T-helper 1 cell treated with Interleukin-12 subunit alpha and Interleukin-12 subunit beta and Interleukin-4 antibody, amounts not matched to agents 30 μg/mL and 1 μg/mL, for 36 hours (primary cell): ENCODE measurements around the gene POPDC2.
A peak's percentile ranks its signal among the peaks of the same experiment; 100 is the strongest.

Experiments
- H3K27ac Mint-ChIP-seq: one replicate; pipeline ENCODE4 v1.8.0; 2021; ENCODE audit warnings: mild to moderate bottlenecking, mixed read lengths
- H3K27me3 Mint-ChIP-seq: one replicate; pipeline ENCODE4 v1.8.0; 2021; ENCODE audit warnings: low read depth, mixed read lengths
- H3K36me3 Mint-ChIP-seq: one replicate; pipeline ENCODE4 v1.8.0; 2021; ENCODE audit warnings: low read depth, mixed read lengths
- H3K4me1 Mint-ChIP-seq: one replicate; pipeline ENCODE4 v1.8.0; 2021; ENCODE audit warnings: low read depth, mixed read lengths
- H3K4me3 Mint-ChIP-seq: one replicate; pipeline ENCODE4 v1.8.0; 2021; ENCODE audit warnings: mild to moderate bottlenecking, moderate library complexity, mixed read lengths
- H3K9me3 Mint-ChIP-seq: one replicate; pipeline ENCODE4 v1.8.0; 2021; ENCODE audit warnings: mixed read lengths

POPDC2 gene

GRCh38 chr3:119637679-119638477, 22.5 kb downstream of the POPDC2 start:
- Mint-ChIP-seq H3K9me3 (peaks cover 7% of the 10 kb centered on the region), H3K27me3 (no peaks in the 10 kb centered on the region), H3K4me1 (peaks cover 27% of the 10 kb centered on the region), H3K27ac (peak overlapping the region; percentile 85), H3K4me3 (peak overlapping the region; percentile 27), H3K36me3 (peaks cover 11% of the 10 kb centered on the region)

GRCh38 chr3:119636891-119637611, 23.3 kb downstream of the POPDC2 start:
- Mint-ChIP-seq H3K27ac (no peak overlapping the region), H3K4me3 (no peak overlapping the region), H3K4me1 (peaks cover 27% of the 10 kb centered on the region), H3K36me3 (peaks cover 11% of the 10 kb centered on the region), H3K27me3 (no peaks in the 10 kb centered on the region), H3K9me3 (peaks cover 7% of the 10 kb centered on the region)

GRCh38 chr3:119636249-119636648, 24.1 kb downstream of the POPDC2 start:
- Mint-ChIP-seq H3K9me3 (peaks cover 7% of the 10 kb centered on the region), H3K4me1 (peaks cover 27% of the 10 kb centered on the region), H3K27me3 (no peaks in the 10 kb centered on the region), H3K4me3 (no peak overlapping the region), H3K27ac (no peak overlapping the region), H3K36me3 (peaks cover 11% of the 10 kb centered on the region)

GRCh38 chr3:119635719-119636118, 24.7 kb downstream of the POPDC2 start:
- H3K4me3 Mint-ChIP-seq: no peak overlapping the region
- no peaks in the 10 kb centered on the region for H3K27me3 Mint-ChIP-seq
- peaks cover 7% of the 10 kb centered on the region for H3K9me3 Mint-ChIP-seq
- H3K4me1 Mint-ChIP-seq: peaks cover 27% of the 10 kb centered on the region
- no peak overlapping the region for H3K27ac Mint-ChIP-seq
- H3K36me3 Mint-ChIP-seq: peaks cover 8% of the 10 kb centered on the region

- H3K4me1 Mint-ChIP-seq: peaks cover 21% of the 10 kb centered on the region
- H3K4me3 Mint-ChIP-seq: no peak overlapping the region
- H3K9me3 Mint-ChIP-seq: no peaks in the 10 kb centered on the region
- no peaks in the 10 kb centered on the region for H3K36me3 Mint-ChIP-seq
- no peak overlapping the region for H3K27ac Mint-ChIP-seq
- H3K27me3 Mint-ChIP-seq: no peaks in the 10 kb centered on the region
These were observed 27.6 kb downstream of the POPDC2 start for GRCh38 chr3:119632829-119633228.

- H3K36me3 Mint-ChIP-seq: no peaks in the 10 kb centered on the region
- peaks cover 3% of the 10 kb centered on the region for H3K27me3 Mint-ChIP-seq
- no peak overlapping the region for H3K4me3 Mint-ChIP-seq
- H3K9me3 Mint-ChIP-seq: no peaks in the 10 kb centered on the region
- no peak overlapping the region for H3K27ac Mint-ChIP-seq
- peaks cover 23% of the 10 kb centered on the region for H3K4me1 Mint-ChIP-seq
These were observed 28.2 kb downstream of the POPDC2 start for GRCh38 chr3:119632216-119632615.

- Mint-ChIP-seq H3K9me3 (no peaks in the 10 kb centered on the region), H3K36me3 (no peaks in the 10 kb centered on the region), H3K27ac (no peak overlapping the region), H3K27me3 (peaks cover 3% of the 10 kb centered on the region), H3K4me3 (no peak overlapping the region), H3K4me1 (peaks cover 21% of the 10 kb centered on the region)
These were observed 28.9 kb downstream of the POPDC2 start for GRCh38 chr3:119631516-119631915.

- peaks cover 3% of the 10 kb centered on the region for H3K27me3 Mint-ChIP-seq
- H3K9me3 Mint-ChIP-seq: no peaks in the 10 kb centered on the region
- no peaks in the 10 kb centered on the region for H3K36me3 Mint-ChIP-seq
- H3K27ac Mint-ChIP-seq: no peak overlapping the region
- no peak overlapping the region for H3K4me3 Mint-ChIP-seq
- H3K4me1 Mint-ChIP-seq: peaks cover 22% of the 10 kb centered on the region
These were observed 29.5 kb downstream of the POPDC2 start for GRCh38 chr3:119630880-119631329.

- Mint-ChIP-seq H3K4me3 (no peak overlapping the region), H3K4me1 (peaks cover 22% of the 10 kb centered on the region), H3K36me3 (no peaks in the 10 kb centered on the region), H3K27ac (no peak overlapping the region), H3K9me3 (no peaks in the 10 kb centered on the region), H3K27me3 (peaks cover 3% of the 10 kb centered on the region)
These were observed 30.1 kb downstream of the POPDC2 start for GRCh38 chr3:119630128-119630879.

- H3K36me3 Mint-ChIP-seq: no peaks in the 10 kb centered on the region
- no peak overlapping the region for H3K4me3 Mint-ChIP-seq
- peaks cover 22% of the 10 kb centered on the region for H3K4me1 Mint-ChIP-seq
- H3K9me3 Mint-ChIP-seq: no peaks in the 10 kb centered on the region
- peaks cover 3% of the 10 kb centered on the region for H3K27me3 Mint-ChIP-seq
- peak overlapping the region; percentile 27 for H3K27ac Mint-ChIP-seq
These were observed 31.5 kb downstream of the POPDC2 start for GRCh38 chr3:119628816-119629445.

GRCh38 chr3:119628390-119628789, 32.0 kb downstream of the POPDC2 start:
- peaks cover 22% of the 10 kb centered on the region for H3K4me1 Mint-ChIP-seq

GRCh38 chr3:119627461-119627860, 32.9 kb downstream of the POPDC2 start:
- Mint-ChIP-seq H3K4me1 (peaks cover 22% of the 10 kb centered on the region), H3K4me3 (no peak overlapping the region), H3K27ac (peak overlapping the region; percentile 18), H3K27me3 (peaks cover 3% of the 10 kb centered on the region), H3K9me3 (no peaks in the 10 kb centered on the region), H3K36me3 (no peaks in the 10 kb centered on the region)

More at GRCh38 chr3:119628390-119628789, 32.0 kb downstream of the POPDC2 start:
- Mint-ChIP-seq H3K4me3 (no peak overlapping the region), H3K36me3 (no peaks in the 10 kb centered on the region), H3K9me3 (no peaks in the 10 kb centered on the region), H3K27ac (peak overlapping the region; percentile 34), H3K27me3 (peaks cover 3% of the 10 kb centered on the region)

GRCh38 chr3:119626196-119626595, 34.2 kb downstream of the POPDC2 start:
- peaks cover 3% of the 10 kb centered on the region for H3K27me3 Mint-ChIP-seq
- no peaks in the 10 kb centered on the region for H3K36me3 Mint-ChIP-seq
- H3K4me3 Mint-ChIP-seq: no peak overlapping the region
- peaks cover 22% of the 10 kb centered on the region for H3K4me1 Mint-ChIP-seq
- no peaks in the 10 kb centered on the region for H3K9me3 Mint-ChIP-seq
- no peak overlapping the region for H3K27ac Mint-ChIP-seq
